ENCODE data around the gene CPNE4. TPM values are rescaled to one million over a fixed set of nuclear protein-coding genes. Genes with fewer than 3 reads are reported as not detected.

CPNE4 gene
- total and polyA plus RNA-seq, 8 donors: 0.15 to 8.9 (median 1.7) TPM

DNA sequence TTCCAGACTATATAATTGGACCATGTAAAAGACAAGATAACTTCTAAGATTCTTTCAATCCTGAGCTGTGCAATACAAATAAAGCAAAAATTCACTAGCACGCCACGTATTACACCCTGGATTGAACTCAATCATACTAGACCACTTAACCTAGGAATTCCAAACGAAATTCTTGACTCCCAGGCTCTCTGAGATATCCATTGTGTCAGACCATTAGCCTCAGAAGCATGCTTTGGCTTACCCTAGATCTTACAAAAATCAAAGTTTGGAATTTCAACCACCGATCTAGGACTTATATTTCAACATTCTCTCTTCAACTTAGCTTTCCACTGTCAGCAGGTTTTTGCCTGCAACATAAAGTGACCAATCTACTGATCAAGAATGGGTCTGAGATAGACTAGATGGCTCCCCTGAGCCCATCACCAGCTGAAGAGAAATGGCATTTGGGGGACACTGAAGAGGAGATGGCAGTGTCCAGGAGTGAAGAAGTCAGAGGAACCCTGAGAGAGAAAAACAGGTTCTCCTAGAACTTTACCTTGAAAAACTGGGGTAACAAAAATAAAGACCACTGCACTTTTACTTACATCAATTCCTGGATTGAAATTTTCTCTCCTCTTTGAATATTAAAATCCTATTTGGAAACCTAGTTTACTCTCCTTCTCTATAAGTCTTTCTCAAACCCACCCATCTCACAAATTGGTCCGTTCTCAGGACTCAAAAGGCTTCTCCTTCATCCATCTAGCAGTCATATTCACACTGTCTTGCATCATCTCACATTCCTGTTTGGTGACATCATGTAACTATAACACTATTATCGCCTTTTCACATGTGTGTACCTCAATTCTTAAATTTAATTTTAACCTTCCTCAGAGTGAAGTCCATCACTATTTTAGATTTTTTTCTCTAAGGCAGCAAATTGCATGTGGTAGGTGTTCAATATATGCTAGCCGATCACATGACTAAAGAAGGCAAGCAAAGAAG, 18.5 kb downstream of the CPNE4 start:
- H3K4me3 ChIP-seq: no peak overlapping the region
- no peak for TF ChIP-seq EP300 (IDR thresholded peaks at IDR 0.05)
- no peak for TF ChIP-seq POLR2A (IDR thresholded peaks at IDR 0.05)
- no peak for TF ChIP-seq CTCF (IDR thresholded peaks at IDR 0.05)
- TF ChIP-seq POLR2AphosphoS5 (IDR thresholded peaks at IDR 0.05): no peak
- no peaks in the 10 kb centered on the region for H3K4me1 ChIP-seq
- 72 to 77% (median 74%) methylated on average over 7 of the region's 7 CpGs for WGBS, 5 donors
- peaks cover 0 to 15% (median 0%) of the 10 kb centered on the region in 3 donors for H3K27me3 ChIP-seq
- no peaks in the 10 kb centered on the region for H3K9me3 ChIP-seq
- H3K27ac ChIP-seq: no peak overlapping the region
- H3K36me3 ChIP-seq: no peaks in the 10 kb centered on the region
- DNase-seq: no peak
- intact Hi-C loops (cut with DNase I; ENCODE audit: low total_unique reads): no loop called here

DNA sequence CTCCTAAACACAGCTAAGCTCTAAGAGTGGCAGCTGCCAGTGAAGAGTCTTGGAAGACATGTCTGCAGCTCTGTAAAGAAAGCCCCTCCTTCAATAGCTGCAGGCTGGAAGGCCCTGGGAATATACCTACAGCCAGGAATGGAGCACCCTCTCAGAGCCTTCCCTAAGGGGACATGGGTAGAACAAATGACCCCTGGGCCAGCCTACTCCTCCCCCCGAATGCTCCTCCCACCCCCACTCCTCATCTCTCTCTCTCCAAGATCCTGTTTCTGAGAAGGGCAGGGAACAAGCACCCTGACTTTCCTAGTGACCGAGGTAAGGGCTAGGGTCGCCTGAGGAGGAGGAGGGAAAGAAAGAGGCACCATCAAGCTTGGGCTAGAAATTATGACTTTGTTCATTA, 20.7 kb downstream of the CPNE4 start:
- H3K4me1 ChIP-seq: no peaks in the 10 kb centered on the region
- WGBS, 5 donors: 55 to 77% (median 73%) methylated on average over 3 of the region's 3 CpGs
- peaks cover 0 to 15% (median 0%) of the 10 kb centered on the region in 3 donors for H3K27me3 ChIP-seq
- intact Hi-C loops (cut with DNase I; ENCODE audit: low total_unique reads): no loop called here
- no peak for DNase-seq
- H3K27ac ChIP-seq: no peak overlapping the region
- no peaks in the 10 kb centered on the region for H3K36me3 ChIP-seq
- H3K4me3 ChIP-seq: no peak overlapping the region
- no peaks in the 10 kb centered on the region for H3K9me3 ChIP-seq
- no peak for TF ChIP-seq CTCF (IDR thresholded peaks at IDR 0.05)
- TF ChIP-seq EP300 (IDR thresholded peaks at IDR 0.05): no peak
- TF ChIP-seq POLR2AphosphoS5 (IDR thresholded peaks at IDR 0.05): no peak
- no peak for TF ChIP-seq POLR2A (IDR thresholded peaks at IDR 0.05)

DNA sequence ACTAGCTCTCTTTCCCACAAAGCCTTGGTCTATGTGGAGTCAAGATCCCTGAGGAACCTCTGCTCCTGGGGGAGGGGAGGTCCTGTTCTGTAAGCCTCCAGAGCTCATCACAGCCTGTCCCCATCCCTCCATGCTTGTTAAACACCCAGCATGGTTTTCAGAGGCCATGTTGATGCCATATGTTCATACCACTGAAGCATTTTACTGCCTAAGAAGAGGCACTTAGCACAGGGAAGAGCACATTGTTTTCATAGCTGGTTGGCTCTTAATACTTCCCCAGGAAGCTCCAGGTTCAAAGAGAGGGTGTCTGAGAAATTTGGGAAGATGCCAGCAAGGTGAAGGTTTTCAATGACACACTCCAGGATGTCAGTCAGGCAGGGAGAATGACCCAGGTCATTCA, 25.6 kb downstream of the CPNE4 start:
- Histone ChIP-seq H3K27ac (no peak overlapping the region), H3K36me3 (no peaks in the 10 kb centered on the region), H3K9me3 (no peaks in the 10 kb centered on the region), H3K4me1 (no peaks in the 10 kb centered on the region), H3K27me3 (peaks cover 0 to 4% (median 0%) of the 10 kb centered on the region in 3 donors), H3K4me3 (no peak overlapping the region)
- no peak for TF ChIP-seq CTCF (IDR thresholded peaks at IDR 0.05)
- no peak for TF ChIP-seq POLR2AphosphoS5 (IDR thresholded peaks at IDR 0.05)
- no peak for TF ChIP-seq EP300 (IDR thresholded peaks at IDR 0.05)
- no peak for TF ChIP-seq POLR2A (IDR thresholded peaks at IDR 0.05)
- intact Hi-C loops (cut with DNase I; ENCODE audit: low total_unique reads): no loop called here
- DNase-seq: no peak

DNA sequence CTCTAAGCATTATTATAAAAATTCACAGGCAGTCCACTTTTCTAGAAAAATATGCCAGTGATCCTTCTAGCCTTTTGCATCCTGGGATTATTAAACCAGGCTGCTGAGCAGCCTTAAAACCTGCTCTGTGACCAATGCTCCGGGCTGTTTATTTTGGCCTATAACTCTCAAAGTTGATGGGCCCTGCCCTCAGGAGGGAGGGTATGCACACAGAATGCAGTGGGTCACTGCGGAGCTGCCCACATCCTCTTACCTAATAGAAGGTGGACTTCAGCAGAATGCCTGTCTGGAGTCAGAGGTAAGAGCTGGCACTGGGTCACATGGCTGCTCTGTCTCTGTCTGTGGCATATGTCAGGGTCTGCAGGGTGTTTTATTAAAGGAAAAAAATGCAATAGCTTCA, 26.0 kb downstream of the CPNE4 start:
- intact Hi-C loops (cut with DNase I; ENCODE audit: low total_unique reads): no loop called here
- DNase-seq: no peak

More for the DNA sequence above, 26.0 kb downstream of the CPNE4 start:
- peaks cover 0 to under 1% (median 0%) of the 10 kb centered on the region in 3 donors for H3K27me3 ChIP-seq
- 25 to 45% (median 33%) methylated on average over 2 of the region's 2 CpGs for WGBS, 5 donors
- H3K4me1 ChIP-seq: no peaks in the 10 kb centered on the region
- TF ChIP-seq POLR2AphosphoS5 (IDR thresholded peaks at IDR 0.05) (no peak), CTCF (IDR thresholded peaks at IDR 0.05) (no peak), EP300 (IDR thresholded peaks at IDR 0.05) (no peak), POLR2A (IDR thresholded peaks at IDR 0.05) (no peak)
- H3K27ac ChIP-seq: no peak overlapping the region
- H3K4me3 ChIP-seq: no peak overlapping the region
- H3K36me3 ChIP-seq: no peaks in the 10 kb centered on the region
- H3K9me3 ChIP-seq: no peaks in the 10 kb centered on the region

Data from stomach (tissue), 9 donors.